Stimulated activated CD4-positive, alpha-beta T cell treated with anti-CD3 and anti-CD28 coated beads, Interleukin-1b, Interleukin-23, amount 100 ng/mL, for 24 hours (primary cell): ENCODE measurements around the gene GALE.
"Not testable (repeated sequence)": the region's sequence is repeated elsewhere in the genome, so short reads cannot be mapped to it uniquely, and the experiment has no call there.

Experiments used
- DNase-seq, 4 experiments: peaks; one replicate each; pipeline ENCODE4 v3.0.0-alpha.2; 2020; ENCODE audit warnings: low read depth in 4 of 4, low spot score in 1 of 4

The GALE gene

DNA sequence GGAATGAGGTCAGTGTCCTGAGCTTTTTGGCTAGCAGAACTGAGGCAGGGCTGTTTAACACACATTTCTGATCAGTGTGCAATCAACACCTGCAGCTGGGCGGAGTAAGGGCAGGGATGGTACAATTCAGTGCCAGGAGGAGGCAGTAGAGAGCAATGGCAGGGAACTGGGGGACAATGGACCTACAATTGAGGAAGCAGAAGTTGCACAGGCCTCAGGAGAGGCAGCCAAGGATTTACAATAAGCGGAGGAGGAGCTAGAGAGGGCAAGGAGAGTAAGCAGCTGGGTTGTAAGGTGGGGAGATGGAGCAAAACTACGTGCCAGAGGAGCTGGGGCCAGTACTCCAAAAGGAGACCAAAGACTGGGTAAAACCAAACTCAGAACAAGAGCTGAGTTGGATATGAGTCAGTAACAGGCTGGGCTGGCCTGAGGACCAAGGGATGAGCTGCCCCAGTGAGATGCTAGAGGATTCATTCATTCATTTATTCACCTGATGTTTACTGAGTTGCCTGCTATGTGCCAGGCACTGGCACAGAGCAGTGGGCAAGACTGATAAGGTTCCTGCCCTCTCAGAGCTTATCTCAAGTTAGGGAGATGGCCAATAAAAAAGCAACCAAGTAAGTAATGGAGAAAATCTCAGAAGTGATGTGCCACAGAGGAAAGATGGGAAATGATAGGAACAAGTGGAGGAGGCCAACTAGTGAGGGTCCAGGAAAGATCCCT lies 10.4 kb upstream of the GALE start:
- DNase-seq = no peak

DNA sequence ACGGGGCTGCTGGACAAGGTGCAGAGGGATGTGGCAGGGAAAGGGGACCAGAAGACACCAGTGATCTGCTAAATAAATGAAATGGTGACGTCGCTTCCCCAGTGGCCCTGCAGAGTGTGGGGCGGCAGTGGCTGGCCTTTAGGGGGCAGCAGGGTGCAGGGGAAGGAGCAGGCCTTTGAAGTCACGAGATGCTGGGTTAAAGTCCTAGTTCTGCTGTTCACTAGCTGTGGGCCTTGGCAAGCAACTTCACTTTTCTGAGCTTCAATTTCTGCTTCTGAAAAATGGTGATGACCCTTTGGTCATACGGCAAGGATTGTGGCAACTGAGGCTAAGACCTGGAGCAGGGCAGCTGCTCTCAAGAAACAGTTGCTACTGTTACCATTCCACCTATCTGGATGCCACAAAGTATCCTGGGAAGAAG lies 9.2 kb upstream of the GALE start:
- peak; percentile 64 to 75 (median 68) for DNase-seq

DNA sequence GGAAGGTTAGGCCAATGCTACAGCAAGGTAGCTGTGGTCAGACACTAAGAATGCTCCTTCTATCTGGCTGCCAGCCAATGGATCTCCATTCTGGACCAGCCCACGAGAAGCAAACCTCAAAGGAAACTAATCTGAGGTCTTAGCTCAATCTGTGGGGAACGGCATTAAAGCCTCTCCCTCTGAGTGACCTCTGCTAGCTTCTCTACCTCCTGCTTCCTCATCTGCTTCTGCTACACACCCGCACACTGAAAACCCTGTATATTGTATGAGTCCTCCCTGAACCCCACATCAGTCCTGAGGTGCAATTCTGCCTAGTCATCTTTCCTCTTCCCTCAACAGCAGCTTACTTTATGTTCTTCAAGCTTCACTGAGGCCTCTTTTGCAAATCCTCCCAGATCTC lies 6.9 kb upstream of the GALE start:
- no peak for DNase-seq

DNA sequence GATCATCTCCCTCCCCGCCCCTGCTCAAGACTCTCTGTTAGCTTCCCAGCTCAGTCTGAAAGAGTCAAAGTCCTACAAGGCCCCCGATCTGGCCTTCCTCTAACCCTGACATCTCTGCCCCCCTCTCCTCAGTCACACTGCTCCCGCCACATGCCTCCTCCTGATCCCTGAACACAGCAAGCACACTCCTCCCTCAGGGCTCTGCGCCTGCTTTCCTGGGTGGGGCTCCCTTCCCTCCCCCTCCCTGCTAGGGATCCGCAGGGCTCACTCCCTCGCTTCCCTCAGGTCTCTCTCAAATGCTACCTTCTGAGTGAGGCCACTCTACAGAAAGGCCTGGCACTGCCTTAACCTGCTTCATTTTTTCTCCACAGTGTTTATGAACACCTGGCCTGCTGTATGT lies 5.7 kb upstream of the GALE start:
- DNase-seq = no peak

DNA sequence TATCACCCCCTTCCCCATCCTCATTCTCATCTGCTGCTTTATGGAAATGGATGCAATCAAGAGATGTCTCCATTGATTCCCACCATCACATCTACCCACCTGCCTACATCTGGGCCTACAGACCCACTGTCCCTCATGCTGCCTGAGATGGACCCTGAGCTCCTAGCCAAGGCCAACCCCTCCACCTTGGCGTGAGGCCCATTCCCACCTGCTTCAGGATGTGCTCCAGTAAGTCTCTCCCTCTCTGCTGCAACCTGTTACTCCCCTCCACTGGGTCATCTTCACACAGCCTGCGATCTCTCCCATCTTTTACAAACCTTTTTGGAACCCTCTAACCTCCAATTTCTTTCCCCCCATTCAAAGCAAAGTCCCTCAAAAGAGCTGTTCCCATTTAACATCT lies 4.5 kb upstream of the GALE start:
- DNase-seq = no peak

DNA sequence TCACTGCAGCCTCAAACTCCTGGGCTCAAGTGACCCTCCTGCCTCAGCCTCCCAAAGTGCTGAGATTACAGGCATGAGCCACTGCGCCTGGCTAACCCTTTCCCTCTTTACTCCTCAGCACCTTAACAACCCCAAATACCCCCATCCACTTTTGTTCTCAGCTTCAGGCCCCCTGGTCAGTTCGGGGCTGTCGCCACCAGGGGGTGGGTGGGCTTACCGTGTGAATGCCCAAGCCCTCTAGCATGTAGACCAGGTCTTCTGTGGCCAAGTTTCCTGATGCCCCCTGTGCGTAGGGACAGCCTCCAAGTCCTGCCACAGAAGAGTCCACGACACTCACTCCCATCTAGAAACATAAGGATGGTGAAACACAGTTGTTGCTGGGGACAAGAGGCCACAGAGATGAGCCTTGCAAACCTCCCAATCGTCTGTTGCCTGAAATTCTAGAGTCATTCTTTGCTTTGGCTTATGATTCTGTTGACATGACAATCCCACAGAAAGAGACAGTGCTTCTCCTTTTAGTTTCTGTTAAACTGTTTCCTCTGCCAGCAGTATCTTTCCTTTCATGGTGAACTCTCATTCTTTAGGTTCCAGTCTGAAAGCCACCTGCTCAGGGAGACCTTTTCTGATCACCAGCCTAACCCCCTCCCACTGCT lies 3.8 kb upstream of the GALE start:
- DNase-seq = no peak

DNA sequence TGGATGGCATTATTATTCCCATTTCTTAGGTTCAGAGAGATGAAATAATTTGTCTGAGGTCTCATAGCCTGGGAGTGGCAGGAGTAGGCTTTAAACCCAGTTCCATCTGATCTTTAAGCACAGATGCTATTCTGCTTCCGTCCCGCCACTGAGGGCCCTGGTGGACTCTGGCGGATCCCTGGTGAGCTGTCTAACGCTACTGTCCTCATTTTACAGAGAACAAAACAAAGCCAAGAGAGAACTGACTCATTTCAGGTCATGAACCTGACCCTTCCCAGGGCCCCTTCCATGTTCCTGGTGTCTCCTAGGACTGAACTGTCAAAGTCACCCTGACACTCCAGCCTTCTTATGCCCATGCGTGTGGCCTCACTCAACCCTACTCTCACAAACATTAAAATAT lies 3.1 kb upstream of the GALE start:
- DNase-seq = no peak

DNA sequence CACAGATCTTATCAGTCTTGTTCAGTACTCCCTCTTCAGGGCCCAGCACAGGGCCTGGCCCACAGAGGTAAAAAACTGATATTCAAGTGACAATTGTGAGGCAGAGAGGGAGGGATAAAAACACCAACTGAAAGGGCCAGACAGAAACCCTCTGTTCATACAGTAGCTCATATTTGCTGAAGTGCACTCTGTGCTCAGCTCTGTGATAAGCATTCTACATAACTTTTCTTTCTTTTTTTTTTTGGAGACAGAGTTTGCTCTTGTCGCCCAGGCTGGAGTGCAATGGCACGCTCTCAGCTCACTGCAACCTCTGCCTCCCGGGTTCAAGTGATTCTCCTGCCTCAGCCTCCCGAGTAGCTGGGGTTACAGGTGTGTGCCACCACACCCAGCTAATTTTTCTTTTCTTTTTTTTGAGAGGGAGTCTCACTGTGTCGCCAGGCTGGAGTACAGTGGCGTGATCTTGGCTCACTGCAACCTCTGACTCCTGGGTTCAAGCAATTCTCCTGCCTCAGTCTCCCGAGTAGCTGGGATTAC lies 2.3 kb upstream of the GALE start:
- DNase-seq = not testable (repeated sequence)

DNA sequence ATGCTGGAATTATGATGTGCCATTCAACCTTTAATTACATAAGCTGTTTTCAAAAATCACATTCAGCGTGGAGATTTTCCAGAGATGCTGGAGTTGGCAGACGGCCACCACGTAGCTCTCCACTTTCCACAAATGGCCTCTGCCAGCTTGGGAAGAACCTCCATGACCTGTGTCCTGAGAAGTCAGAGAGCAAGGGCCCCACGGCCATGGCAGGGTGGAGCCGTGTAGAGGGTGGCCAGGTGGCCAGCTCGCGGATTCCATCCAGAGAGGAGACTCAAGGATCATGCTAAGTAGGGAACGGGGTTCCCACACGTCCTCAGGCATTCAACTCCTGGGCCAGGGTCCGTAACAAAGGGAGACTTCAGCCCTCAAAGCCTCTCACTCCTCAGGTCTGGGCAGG lies 1.3 kb upstream of the GALE start:
- no peak for DNase-seq

DNA sequence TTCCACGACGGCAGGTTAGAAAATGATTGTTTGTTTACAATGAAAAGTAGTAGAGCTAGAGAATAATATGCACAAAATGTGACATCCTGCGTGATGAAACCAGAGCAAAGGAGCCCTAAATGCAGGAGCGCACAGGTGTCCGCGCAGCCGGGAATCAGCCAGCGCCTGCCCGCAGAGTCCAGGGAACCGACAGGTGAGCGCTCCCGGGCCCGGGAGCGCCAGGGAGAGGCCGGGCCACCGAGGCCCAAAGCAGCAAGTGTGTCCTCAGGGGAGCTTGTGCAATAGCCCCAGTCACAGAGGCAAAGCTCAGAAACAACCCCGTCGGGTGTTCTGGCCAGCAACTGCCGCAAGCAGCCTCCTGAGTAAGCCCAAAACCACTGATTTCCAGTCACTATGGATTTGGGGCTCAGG lies 789 bp upstream of the GALE start:
- DNase-seq = no peak

DNA sequence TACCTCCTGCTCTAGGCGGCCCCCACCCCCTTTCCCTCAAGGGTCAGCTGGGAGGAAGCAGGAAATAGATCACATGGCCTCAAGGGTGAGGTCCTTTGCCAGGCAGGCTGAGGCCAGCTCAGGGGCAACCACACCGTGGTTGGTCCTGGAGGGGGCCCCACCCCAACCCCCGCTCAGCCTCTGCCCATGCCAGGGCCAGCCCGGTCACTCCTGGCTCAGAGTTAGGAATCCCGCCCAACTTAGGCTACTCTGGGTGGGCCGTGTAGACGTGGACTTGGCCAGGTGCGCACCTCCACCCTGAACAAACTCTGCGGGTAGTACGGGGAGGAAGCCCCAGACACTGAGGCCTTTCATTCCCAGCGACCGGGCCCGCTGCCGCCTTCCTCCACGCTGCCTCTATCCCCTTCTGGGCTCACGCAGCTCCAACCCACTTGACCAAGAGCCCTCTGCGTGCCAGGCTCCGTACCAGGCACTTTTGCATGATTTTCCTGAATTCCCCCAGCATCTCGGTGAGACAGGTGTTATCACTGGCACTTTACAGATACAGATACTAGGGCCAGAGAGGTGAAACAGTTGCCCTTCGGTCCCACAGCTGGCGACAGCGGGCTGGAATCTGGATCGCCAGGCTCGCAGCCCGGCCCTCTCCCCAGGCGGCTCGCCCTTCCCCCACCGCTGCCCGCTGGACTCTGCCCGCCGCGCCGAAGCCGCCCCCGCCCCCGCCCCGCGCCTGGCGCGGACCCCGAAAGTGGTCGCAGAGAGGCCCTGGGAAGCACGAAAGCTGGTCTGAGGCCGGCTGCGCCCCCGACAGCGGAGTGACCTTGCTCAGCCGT lies 769 bp downstream of the GALE start:
- no peak for DNase-seq

DNA sequence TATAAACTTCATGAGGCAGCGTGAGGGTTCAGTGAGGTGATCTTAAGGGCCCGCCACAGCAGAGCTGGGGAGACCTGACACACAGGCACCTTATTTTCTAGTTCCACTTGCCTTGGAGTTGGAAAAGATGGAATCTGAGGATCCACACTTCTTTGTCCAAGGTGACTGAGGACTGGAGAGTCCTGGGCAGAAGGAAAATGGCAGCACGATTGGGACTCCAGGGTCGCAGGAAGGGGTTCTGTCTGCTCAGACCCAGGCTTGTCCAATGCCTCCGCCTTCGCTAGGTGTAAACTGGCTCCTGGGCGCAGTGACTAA lies 1.3 kb downstream of the GALE start:
- DNase-seq = no peak

DNA sequence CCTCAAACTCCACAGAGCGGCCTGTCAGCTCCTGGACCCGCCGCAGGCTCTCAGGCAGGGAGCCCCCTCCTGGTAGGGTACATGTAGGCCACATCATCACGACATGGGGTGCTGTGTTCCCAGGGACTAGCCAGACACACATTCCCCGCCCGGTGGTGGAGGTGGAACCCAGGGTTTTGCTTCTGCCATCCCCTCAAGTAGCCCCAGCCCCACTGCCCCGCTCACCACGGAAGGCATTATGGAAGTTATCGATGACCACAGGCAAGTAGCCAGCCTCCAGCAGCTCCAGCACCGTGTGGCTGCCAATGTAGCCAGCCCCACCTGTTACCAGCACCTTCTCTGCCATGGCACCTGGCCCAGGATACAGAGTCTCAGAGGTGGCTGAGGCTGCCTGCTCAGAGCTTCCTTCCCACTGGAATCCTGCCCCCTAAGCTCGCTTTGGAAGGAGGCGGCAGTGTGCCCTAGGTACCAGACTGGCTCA lies 1.9 kb downstream of the GALE start:
- DNase-seq = no peak

DNA sequence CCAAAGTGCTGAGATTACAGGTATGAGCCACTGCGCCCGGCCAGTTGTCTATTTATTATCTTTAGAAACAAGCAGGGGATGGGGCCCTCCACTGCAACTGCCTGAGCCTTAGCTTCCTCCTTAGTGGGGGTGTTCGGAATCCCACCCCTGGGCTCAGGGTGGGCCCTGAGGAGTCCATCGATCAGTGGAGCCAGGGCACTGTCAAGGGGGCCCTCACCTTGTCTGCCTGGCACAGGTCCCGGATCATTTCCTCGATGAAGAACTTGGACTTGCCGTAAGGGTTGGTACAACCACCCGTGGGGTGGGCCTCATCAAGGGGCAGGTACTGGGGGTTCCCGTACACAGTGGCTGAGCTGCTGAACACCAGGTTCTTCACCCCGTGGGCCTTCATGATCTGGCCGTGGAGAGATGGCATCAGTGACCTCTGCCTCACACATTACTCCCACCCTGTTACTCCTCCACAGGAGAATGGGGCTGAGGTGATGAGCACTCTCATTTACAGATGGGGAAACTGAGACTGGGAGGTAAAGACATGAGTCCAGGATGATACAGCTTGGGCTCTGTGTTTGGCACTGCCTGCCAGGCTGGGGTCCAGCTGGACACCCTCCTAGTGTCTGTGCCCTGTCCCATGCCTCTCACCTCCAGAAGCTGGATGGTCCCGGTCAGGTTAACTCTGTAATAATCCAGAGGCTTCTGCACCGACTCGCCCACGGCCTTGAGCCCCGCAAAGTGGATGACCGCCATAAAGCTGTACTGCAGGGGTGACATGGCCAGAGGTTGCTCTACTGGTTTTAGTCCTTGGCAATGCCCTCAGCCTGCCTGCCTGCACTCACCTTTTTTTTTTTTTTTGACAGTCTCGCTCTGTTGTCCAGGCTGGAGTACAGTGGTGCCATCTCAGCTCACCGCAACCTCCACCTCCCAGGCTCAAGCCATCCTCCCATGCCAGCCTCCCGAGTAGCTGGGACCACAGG lies 2.8 kb downstream of the GALE start:
- no peak for DNase-seq

DNA sequence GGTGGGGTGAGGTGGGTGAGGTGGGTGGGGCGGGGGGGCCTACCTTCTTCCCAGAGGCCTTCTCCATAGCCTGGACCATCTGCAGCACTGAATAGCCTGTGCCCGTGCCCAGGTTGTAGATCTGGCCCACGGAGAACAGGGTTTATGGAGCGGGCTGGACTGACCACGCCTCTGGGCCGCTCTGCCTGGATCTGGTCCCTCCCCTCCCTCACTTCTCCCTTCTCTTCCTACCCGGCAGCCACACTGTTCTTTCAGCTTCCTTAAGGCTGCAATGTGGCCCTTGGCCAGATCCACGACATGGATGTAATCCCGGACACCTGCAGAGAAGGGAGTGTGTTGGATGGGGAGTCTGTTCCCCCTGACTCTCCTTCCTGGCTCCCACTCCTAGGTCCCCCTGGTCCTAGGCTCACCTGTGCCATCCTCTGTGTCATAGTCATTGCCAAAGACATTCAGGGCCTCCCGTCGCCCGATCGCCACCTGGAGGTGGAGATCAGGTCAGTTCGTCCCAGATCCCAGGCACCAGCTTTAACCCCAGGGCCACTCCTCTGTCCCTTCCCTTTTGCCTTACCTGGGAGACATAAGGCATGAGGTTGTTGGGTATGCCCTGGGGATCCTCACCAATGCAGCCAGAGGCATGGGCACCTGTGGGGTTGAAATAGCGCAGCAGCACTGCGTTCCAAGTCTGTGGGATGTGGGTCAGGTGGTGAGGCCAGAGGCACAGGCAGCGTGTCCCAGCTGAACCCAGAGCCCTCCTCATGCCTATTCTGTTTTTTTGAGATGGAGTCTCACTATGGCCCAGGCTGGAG lies 3.9 kb downstream of the GALE start:
- no peak for DNase-seq

DNA sequence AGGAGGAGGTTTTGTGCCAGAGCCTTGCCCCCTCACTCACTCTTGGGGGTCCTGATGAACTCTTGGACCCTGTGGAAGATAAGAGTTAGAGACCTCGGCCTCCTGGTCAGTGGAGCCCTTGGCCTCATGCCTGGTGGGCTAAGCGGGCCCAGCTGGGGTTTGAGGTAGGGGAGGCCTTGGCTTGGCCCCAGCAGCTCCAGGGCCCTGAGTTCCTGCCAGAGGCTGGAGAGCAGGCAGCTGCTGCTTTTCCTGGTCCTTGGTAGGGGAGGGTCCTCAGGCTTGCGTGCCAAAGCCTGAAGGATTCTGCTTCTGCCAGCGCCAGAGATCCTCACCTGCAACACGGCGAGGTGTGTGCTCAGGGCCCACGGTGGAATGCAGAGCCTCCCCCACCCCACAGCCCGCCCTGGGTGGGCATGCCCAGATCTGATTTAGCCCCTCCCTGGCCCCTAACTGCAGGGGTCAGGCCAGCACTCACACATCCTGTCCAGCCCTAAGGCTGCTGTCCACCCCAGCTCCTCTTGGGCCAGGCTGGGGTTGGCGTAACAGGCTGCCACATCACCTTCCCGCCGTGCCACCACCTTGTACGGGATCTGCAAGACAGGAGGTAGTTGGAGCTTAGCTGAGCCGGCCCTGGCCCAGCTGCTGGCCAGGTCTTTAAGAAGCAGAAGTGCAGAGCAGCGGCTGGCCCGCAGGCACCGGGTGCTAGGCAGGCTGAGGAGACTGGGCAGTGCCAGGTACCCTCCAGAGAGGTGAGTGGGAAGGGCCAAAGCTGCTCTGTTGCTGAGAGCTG lies 4.7 kb downstream of the GALE start:
- DNase-seq = no peak

DNA sequence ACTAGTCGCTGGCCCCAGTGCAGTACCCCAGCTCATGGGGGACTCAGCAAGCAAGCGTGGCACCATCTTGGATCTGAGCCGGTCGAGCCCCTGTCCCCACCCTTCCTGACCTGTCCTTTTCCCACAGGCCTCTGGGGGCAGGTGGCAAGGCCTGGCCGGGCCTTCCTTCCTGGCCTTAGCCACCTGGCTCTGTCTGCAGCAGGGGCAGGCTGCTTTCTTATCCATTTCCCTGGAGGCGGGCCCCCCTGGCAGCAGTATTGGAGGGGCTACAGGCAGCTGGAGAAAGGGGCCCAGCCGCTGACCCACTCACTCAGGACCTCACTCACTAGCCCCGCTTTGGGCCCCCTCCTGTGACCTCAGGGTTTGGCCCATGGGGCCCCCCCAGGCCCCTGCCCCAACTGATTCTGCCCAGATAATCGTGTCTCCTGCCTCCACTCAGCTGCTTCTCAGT lies 5.8 kb downstream of the GALE start:
- not testable (repeated sequence) for DNase-seq

DNA sequence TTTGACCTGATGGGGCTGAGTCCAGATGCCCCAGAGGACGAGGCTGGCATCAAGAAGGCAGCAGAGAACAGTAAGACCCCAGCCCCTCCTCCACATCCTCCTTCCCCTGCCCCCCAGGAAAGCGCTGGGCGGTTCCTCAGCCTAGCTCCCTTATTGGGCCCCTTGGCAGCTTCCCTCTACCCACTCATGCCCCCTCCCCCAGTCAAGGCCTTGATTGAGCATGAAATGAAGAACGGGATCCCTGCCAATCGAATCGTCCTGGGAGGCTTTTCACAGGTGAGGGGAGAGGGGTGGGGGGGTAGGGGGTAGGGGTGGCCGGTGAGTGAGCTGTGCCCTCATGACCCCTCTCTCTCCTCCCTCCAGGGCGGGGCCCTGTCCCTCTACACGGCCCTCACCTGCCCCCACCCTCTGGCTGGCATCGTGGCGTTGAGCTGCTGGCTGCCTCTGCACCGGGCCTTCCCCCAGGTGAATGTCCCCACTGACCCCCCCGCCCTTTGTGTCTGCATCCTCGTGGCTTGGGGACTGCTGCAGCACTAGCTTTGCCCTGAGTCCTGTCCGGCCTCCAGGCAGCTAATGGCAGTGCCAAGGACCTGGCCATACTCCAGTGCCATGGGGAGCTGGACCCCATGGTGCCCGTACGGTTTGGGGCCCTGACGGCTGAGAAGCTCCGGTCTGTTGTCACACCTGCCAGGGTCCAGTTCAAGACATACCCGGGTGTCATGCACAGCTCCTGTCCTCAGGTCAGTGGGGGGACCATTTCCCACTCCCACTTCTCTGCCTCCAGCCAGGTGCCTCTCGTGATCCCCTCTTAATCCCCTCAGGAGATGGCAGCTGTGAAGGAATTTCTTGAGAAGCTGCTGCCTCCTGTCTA lies 6.5 kb downstream of the GALE start:
- DNase-seq = no peak
